ENCODE data around the gene MEMO1. TPM values are rescaled to one million over a fixed set of nuclear protein-coding genes. Genes with fewer than 3 reads are reported as not detected.

MEMO1 gene
- total and polyA plus RNA-seq, 2 of the 4 experiments (the other 2 are of a cell fraction): 23.7 to 49.7 TPM

DNA sequence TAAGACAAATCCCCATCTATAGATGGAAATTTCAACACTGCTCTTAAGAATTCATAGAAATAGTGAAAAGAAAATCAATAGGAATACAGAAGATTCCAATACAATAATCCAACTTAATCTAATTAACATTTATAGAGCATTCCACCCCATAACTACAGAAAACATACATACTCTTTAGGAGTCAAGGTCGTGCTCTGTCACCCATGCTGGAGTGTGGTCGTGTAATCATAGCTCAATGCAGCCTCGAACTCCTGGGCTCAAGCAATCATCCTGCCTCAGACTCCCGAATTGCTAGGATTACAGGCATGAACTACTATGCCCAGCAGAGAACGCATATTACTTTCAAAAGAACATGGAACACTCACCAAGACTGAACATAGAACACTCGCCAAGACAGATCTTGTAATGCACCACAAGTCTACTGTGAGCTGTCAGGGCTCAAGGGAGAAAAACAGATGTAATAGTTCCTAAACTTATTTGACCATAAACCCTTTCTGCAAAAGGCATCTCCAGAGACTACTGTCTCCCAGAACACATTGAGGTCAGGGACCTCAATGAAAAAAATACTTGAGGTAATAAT is 14.1 kb downstream of the MEMO1 start:
- ATAC-seq (ENCODE audit: low read depth) (no peak), DNase-seq (no peak)
- peaks cover 3% of the 10 kb centered on the region; the same call in 1 of the 2 replicates for H3K9me1 ChIP-seq (ENCODE audit: insufficient read depth, low read length)
- CTCF ChIA-PET: no interaction called here
- H3K36me3 ChIP-seq (ENCODE audit: control insufficient read depth, insufficient read depth, low read length): no peaks in the 10 kb centered on the region
- H3K79me1 ChIP-seq (ENCODE audit: low read depth in 1 of 2, low read length in 2 of 2): peaks cover 16 to 49% of the 10 kb centered on the region in 2 experiments
- H2AK9ac ChIP-seq (replicated peaks; ENCODE audit: low read depth, low read length, poor library complexity): no peak overlapping the region
- intact Hi-C loops (cut with micrococcal nuclease) (no loop called here), dilution Hi-C loops (cut with HindIII; ENCODE audit: low sequenced_read_pairs, unreplicated experiment) (no loop called here), in situ Hi-C loops (cut with MboI; ENCODE audit: low sequenced_read_pairs) (no loop called here)
- no peak overlapping the region for H2AFZ ChIP-seq (replicated peaks; ENCODE audit: low read length, poor library complexity)
- no peak overlapping the region for H2BK20ac ChIP-seq (ENCODE audit: low read depth, low read length)
- POLR2A ChIA-PET (ENCODE audit: unreplicated experiment): no interaction called here
- no peak overlapping the region for H4K8ac ChIP-seq (ENCODE audit: low read depth in 2 of 2, low read length in 2 of 2)
- BruUV-seq (replicated peaks): no TSS peak
- no peak overlapping the region for H3K18ac ChIP-seq (ENCODE audit: low read depth, low read length)
- H3K4me1 ChIP-seq (ENCODE audit: control insufficient read depth, insufficient read depth, low read length): no peaks in the 10 kb centered on the region
- H4K91ac ChIP-seq (ENCODE audit: insufficient read depth, low read depth, low read length): no peak overlapping the region
- no peak overlapping the region for H3K56ac ChIP-seq (ENCODE audit: extremely low read depth, insufficient read depth, low read length)
- H2AK5ac ChIP-seq (ENCODE audit: low read depth, low read length): no peak overlapping the region
- H3K4me2 ChIP-seq (ENCODE audit: low read depth, low read length): no peak overlapping the region
- H4K5ac ChIP-seq (ENCODE audit: low read depth, low read length): no peak overlapping the region
- H4K20me1 ChIP-seq (ENCODE audit: insufficient read depth, low read length): peaks cover 37% of the 10 kb centered on the region
- H3K27me3 ChIP-seq (ENCODE audit: control insufficient read depth, insufficient read depth, low read length): no peaks in the 10 kb centered on the region
- WGBS, 2 experiments (ENCODE audit: extremely low coverage in 2 of 2, insufficient read length in 1 of 2): 85% methylated on average over 4 of the region's 6 CpGs; no CpG with 5 or more reads in 1 of the 2 experiments
- no peaks in the 10 kb centered on the region for H3K9me3 ChIP-seq (ENCODE audit: control insufficient read depth, insufficient read depth, low read length)
- H3K27ac ChIP-seq (ENCODE audit: insufficient read depth, low read length): no peak overlapping the region
- no peak overlapping the region for H2BK5ac ChIP-seq (ENCODE audit: low read depth, low read length, poor library complexity, severe bottlenecking)
- no peak overlapping the region for H3K4me3 ChIP-seq (ENCODE audit: insufficient read depth, low read depth, low read length)
- H3K23ac ChIP-seq (ENCODE audit: low read depth, low read length): no peak overlapping the region
- TF ChIP-seq FOS (IDR thresholded peaks at IDR 0.05; ENCODE audit: low read depth, low read length): no peak
- no peak for TF ChIP-seq BHLHE40 (IDR thresholded peaks at IDR 0.05; ENCODE audit: low read depth, low read length)
- TF ChIP-seq CHD1 (IDR thresholded peaks at IDR 0.05; ENCODE audit: low read depth, low read length): no peak
- TF ChIP-seq CEBPB (IDR thresholded peaks at IDR 0.05; ENCODE audit: low read depth, low read length): no peak
- TF ChIP-seq NFE2L2 (IDR thresholded peaks at IDR 0.05; ENCODE audit: low read depth, low read length): no peak
- TF ChIP-seq, protein P1, sequence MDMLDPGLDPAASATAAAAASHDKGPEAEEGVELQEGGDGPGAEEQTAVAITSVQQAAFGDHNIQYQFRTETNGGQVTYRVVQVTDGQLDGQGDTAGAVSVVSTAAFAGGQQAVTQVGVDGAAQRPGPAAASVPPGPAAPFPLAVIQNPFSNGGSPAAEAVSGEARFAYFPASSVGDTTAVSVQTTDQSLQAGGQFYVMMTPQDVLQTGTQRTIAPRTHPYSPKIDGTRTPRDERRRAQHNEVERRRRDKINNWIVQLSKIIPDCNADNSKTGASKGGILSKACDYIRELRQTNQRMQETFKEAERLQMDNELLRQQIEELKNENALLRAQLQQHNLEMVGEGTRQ (IDR thresholded peaks at IDR 0.05; ENCODE audit: low read depth, low read length): no peak
- TF ChIP-seq SMC3 (IDR thresholded peaks at IDR 0.05; ENCODE audit: low read depth, low read length): no peak
- TF ChIP-seq MXI1 (IDR thresholded peaks at IDR 0.05; ENCODE audit: borderline replicate concordance, low read depth, low read length): no peak
- no peak for TF ChIP-seq RAD21 (IDR thresholded peaks at IDR 0.05; ENCODE audit: low read length)
- TF ChIP-seq, protein P2, sequence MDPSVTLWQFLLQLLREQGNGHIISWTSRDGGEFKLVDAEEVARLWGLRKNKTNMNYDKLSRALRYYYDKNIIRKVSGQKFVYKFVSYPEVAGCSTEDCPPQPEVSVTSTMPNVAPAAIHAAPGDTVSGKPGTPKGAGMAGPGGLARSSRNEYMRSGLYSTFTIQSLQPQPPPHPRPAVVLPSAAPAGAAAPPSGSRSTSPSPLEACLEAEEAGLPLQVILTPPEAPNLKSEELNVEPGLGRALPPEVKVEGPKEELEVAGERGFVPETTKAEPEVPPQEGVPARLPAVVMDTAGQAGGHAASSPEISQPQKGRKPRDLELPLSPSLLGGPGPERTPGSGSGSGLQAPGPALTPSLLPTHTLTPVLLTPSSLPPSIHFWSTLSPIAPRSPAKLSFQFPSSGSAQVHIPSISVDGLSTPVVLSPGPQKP (IDR thresholded peaks at IDR 0.05; ENCODE audit: borderline replicate concordance, low read depth, low read length): no peak
- TF ChIP-seq, protein P3, sequence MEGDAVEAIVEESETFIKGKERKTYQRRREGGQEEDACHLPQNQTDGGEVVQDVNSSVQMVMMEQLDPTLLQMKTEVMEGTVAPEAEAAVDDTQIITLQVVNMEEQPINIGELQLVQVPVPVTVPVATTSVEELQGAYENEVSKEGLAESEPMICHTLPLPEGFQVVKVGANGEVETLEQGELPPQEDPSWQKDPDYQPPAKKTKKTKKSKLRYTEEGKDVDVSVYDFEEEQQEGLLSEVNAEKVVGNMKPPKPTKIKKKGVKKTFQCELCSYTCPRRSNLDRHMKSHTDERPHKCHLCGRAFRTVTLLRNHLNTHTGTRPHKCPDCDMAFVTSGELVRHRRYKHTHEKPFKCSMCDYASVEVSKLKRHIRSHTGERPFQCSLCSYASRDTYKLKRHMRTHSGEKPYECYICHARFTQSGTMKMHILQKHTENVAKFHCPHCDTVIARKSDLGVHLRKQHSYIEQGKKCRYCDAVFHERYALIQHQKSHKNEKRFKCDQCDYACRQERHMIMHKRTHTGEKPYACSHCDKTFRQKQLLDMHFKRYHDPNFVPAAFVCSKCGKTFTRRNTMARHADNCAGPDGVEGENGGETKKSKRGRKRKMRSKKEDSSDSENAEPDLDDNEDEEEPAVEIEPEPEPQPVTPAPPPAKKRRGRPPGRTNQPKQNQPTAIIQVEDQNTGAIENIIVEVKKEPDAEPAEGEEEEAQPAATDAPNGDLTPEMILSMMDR (conservative IDR thresholded peaks at IDR 0.05; ENCODE audit: low read depth, low read length): no peak
- TF ChIP-seq RFX5 (IDR thresholded peaks at IDR 0.05; ENCODE audit: low read depth, low read length): no peak
- TF ChIP-seq RCOR1 (IDR thresholded peaks at IDR 0.05; ENCODE audit: insufficient replicate concordance, low read length): no peak
- no peak for TF ChIP-seq MAFK (IDR thresholded peaks at IDR 0.05; ENCODE audit: low read depth, low read length)
- TF ChIP-seq MAZ (IDR thresholded peaks at IDR 0.05; ENCODE audit: borderline replicate concordance, low read depth, low read length): no peak
- TF ChIP-seq POLR2A (IDR thresholded peaks at IDR 0.05; ENCODE audit: low read depth, low read length): no peak
- H3K9ac ChIP-seq (ENCODE audit: low read depth, low read length): no peak overlapping the region
- no peak overlapping the region for H2BK120ac ChIP-seq (ENCODE audit: low read depth, low read length)
- H2BK15ac ChIP-seq (ENCODE audit: low read depth, low read length): no peak overlapping the region
- no peak overlapping the region for H3K14ac ChIP-seq (replicated peaks; ENCODE audit: low read depth, low read length)
- H3K4ac ChIP-seq (ENCODE audit: low read depth, low read length): no peak overlapping the region

Measured in IMR-90 (cell line).